NB4 (cell line): ENCODE data around the gene MNS1.
A peak's percentile ranks its signal among the peaks of the same experiment; 100 is the strongest.

Source experiments
- DNase-seq: peaks from one replicate; pipeline ENCODE4 v3.0.0; 2010; ENCODE audit warnings: low read depth
- H3K4me3 ChIP-seq: one replicate; pipeline ENCODE4 v1.5.1; 2011; ENCODE audit warnings: mild to moderate bottlenecking, low read depth, low read length, moderate library complexity
- CTCF ChIP-seq: IDR thresholded peaks from one replicate; pipeline ENCODE4 v1.5.1; 2012; ENCODE audit warnings: low read depth, low read length
- MAX ChIP-seq: IDR thresholded peaks from 2 replicates; pipeline ENCODE4 v1.6.1; 2011; ENCODE audit warnings: low read depth, low read length
- MYC ChIP-seq: IDR thresholded peaks from 2 replicates; pipeline ENCODE4 v1.6.1; 2011; ENCODE audit warnings: low read depth, low read length
- POLR2A ChIP-seq: IDR thresholded peaks from 2 replicates; pipeline ENCODE4 v1.6.1; 2011; ENCODE audit warnings: mild to moderate bottlenecking; ENCODE audit not compliant: insufficient read length; ENCODE audit errors: extremely low read depth

Gene MNS1

GRCh38 chr15:56464893-56465520, at the start of gene MNS1:
Gene MNS1, minus strand, starts transcription at chr15:56465137. Its CDS starts 165 bp downstream, at chr15:56464972.
- TF ChIP-seq POLR2A (no peak), MYC (no peak), MAX (no peak), CTCF (no peak)
- peak within 1 kb of the TSS; percentile 84 for H3K4me3 ChIP-seq
- DNase-seq = peak; percentile 96

- DNase-seq = peak; percentile 74
- no peak overlapping the region for H3K4me3 ChIP-seq
- TF ChIP-seq CTCF = peak; percentile 45
- TF ChIP-seq MYC = no peak
Observed at GRCh38 chr15:56496635-56497034, 31.7 kb upstream of the MNS1 start.

- DNase-seq = no peak
- H3K4me3 ChIP-seq = no peak overlapping the region
- TF ChIP-seq MYC (no peak), POLR2A (no peak), CTCF (no peak), MAX (no peak)
Observed at GRCh38 chr15:56495533-56495932, 30.6 kb upstream of the MNS1 start.

- TF ChIP-seq MYC = no peak
- TF ChIP-seq MAX = no peak
- TF ChIP-seq CTCF = no peak
- no peak for TF ChIP-seq POLR2A
- no peak for DNase-seq
- H3K4me3 ChIP-seq = no peak overlapping the region
Observed at GRCh38 chr15:56495053-56495452, 30.1 kb upstream of the MNS1 start.

GRCh38 chr15:56492791-56493555, 28.0 kb upstream of the MNS1 start:
- H3K4me3 ChIP-seq = no peak overlapping the region
- no peak for DNase-seq
- TF ChIP-seq MYC (no peak), CTCF (no peak), POLR2A (no peak), MAX (no peak)
